Measurements from ENCODE around the gene C9orf152. TPM values are rescaled to one million over a fixed set of nuclear protein-coding genes. Genes with fewer than 3 reads are reported as not detected.
"Not testable (repeated sequence)": the region's sequence is repeated elsewhere in the genome, so short reads cannot be mapped to it uniquely, and the experiment has no call there.

C9orf152 gene
- total RNA-seq, result not detected
- polyA plus RNA-seq (ENCODE audit: insufficient read depth in 1 of 8, insufficient read length in 8 of 8, low replicate concordance in 1 of 8), result under 1 TPM in 6 of 8 donors, not detected in 2; 0.05 to 0.47 (median 0.16) TPM
- long read RNA-seq, donor 1, result 0 reads
- long read RNA-seq, donor 2, result 0 reads
- long read RNA-seq, donor 3, result 0 reads
- long read RNA-seq, donor 4, result 0 reads
- long read RNA-seq, donor 5, result 0 reads
- long read RNA-seq, donor 6, result 0 reads
- long read RNA-seq, donor 7, result 0 reads
- long read RNA-seq, donor 8, result 0 reads
- long read RNA-seq, donor 9, result 0 reads
- long read RNA-seq, donor 10, result 0 reads
- long read RNA-seq, donor 11, result 0 reads

- Histone ChIP-seq H3K9me3 (replicated peaks; ENCODE audit: control insufficient read depth, low read depth, low read length) (peaks cover 3% of the 10 kb centered on the region), H3K27me3 (ENCODE audit: control insufficient read depth, insufficient read depth, low read length) (no peaks in the 10 kb centered on the region), H3K4me1 (ENCODE audit: control insufficient read depth, insufficient read depth, low read length) (peaks cover 8% of the 10 kb centered on the region), H3K4me3 (ENCODE audit: low read length) (no peak within 1 kb of the TSS), H3K36me3 (ENCODE audit: control insufficient read depth, insufficient read depth, low read length) (no peaks in the 10 kb centered on the region), H3K27ac (ENCODE audit: low read length) (no peak within 1 kb of the TSS)
- no peak for DNase-seq
- 74% methylated on average over 7 of the region's 9 CpGs for WGBS (ENCODE audit: insufficient coverage)
Observed at GRCh38 chr9:110208031-110208430, at the start of gene C9orf152. Gene C9orf152 (minus strand): TSS chr9:110208159. CDS start chr9:110207579, 580 bp downstream.

- WGBS (ENCODE audit: insufficient coverage), result 13% methylated on average over 8 of the region's 14 CpGs
- Histone ChIP-seq H3K36me3 (ENCODE audit: control insufficient read depth, insufficient read depth, low read length) (no peaks in the 10 kb centered on the region), H3K27ac (ENCODE audit: low read length) (peak overlapping the region; percentile 90), H3K4me3 (ENCODE audit: low read length) (peak overlapping the region; percentile 91), H3K4me1 (ENCODE audit: control insufficient read depth, insufficient read depth, low read length) (peaks cover 17% of the 10 kb centered on the region), H3K9me3 (replicated peaks; ENCODE audit: control insufficient read depth, low read depth, low read length) (no peaks in the 10 kb centered on the region), H3K27me3 (ENCODE audit: control insufficient read depth, insufficient read depth, low read length) (no peaks in the 10 kb centered on the region)
- peak; percentile 24 for DNase-seq
Observed at GRCh38 chr9:110257097-110257841, 49.3 kb upstream of the C9orf152 start.

GRCh38 chr9:110256380-110257096 is 48.6 kb upstream of the C9orf152 start, which contains the start of gene TXN:
Gene TXN (minus strand): TSS chr9:110256507. CDS start chr9:110256435, 72 bp downstream.
- DNase-seq, result peak; percentile 94
- H3K27me3 ChIP-seq (ENCODE audit: control insufficient read depth, insufficient read depth, low read length), result no peaks in the 10 kb centered on the region
- H3K9me3 ChIP-seq (replicated peaks; ENCODE audit: control insufficient read depth, low read depth, low read length), result no peaks in the 10 kb centered on the region
- peak within 1 kb of the TSS; percentile 91 for H3K4me3 ChIP-seq (ENCODE audit: low read length)
- H3K4me1 ChIP-seq (ENCODE audit: control insufficient read depth, insufficient read depth, low read length), result peaks cover 17% of the 10 kb centered on the region
- under 1% methylated on average over 59 of the region's 65 CpGs for WGBS (ENCODE audit: insufficient coverage)
- H3K27ac ChIP-seq (ENCODE audit: low read length), result peak within 1 kb of the TSS; percentile 90
- H3K36me3 ChIP-seq (ENCODE audit: control insufficient read depth, insufficient read depth, low read length), result no peaks in the 10 kb centered on the region

GRCh38 chr9:110255463-110256379 is 47.8 kb upstream of the C9orf152 start:
- no peaks in the 10 kb centered on the region for H3K36me3 ChIP-seq (ENCODE audit: control insufficient read depth, insufficient read depth, low read length)
- peaks cover 17% of the 10 kb centered on the region for H3K4me1 ChIP-seq (ENCODE audit: control insufficient read depth, insufficient read depth, low read length)
- WGBS (ENCODE audit: insufficient coverage), result under 1% methylated on average over 78 of the region's 81 CpGs
- peak; percentile 58 for DNase-seq
- H3K4me3 ChIP-seq (ENCODE audit: low read length), result peak overlapping the region; percentile 91
- H3K27ac ChIP-seq (ENCODE audit: low read length), result peak overlapping the region; percentile 90
- no peaks in the 10 kb centered on the region for H3K9me3 ChIP-seq (replicated peaks; ENCODE audit: control insufficient read depth, low read depth, low read length)
- H3K27me3 ChIP-seq (ENCODE audit: control insufficient read depth, insufficient read depth, low read length), result no peaks in the 10 kb centered on the region

- peak overlapping the region; percentile 91 for H3K4me3 ChIP-seq (ENCODE audit: low read length)
- H3K36me3 ChIP-seq (ENCODE audit: control insufficient read depth, insufficient read depth, low read length), result peaks cover 4% of the 10 kb centered on the region
- no peaks in the 10 kb centered on the region for H3K27me3 ChIP-seq (ENCODE audit: control insufficient read depth, insufficient read depth, low read length)
- H3K9me3 ChIP-seq (replicated peaks; ENCODE audit: control insufficient read depth, low read depth, low read length), result no peaks in the 10 kb centered on the region
- no peak for DNase-seq
- WGBS (ENCODE audit: insufficient coverage), result 0% methylated on average over 6 of the region's 17 CpGs
- peaks cover 17% of the 10 kb centered on the region for H3K4me1 ChIP-seq (ENCODE audit: control insufficient read depth, insufficient read depth, low read length)
- peak overlapping the region; percentile 90 for H3K27ac ChIP-seq (ENCODE audit: low read length)
Observed at GRCh38 chr9:110255034-110255462, 47.1 kb upstream of the C9orf152 start.

- Histone ChIP-seq H3K9me3 (replicated peaks; ENCODE audit: control insufficient read depth, low read depth, low read length) (no peaks in the 10 kb centered on the region), H3K27ac (ENCODE audit: low read length) (peak overlapping the region; percentile 90), H3K36me3 (ENCODE audit: control insufficient read depth, insufficient read depth, low read length) (peaks cover 9% of the 10 kb centered on the region), H3K4me1 (ENCODE audit: control insufficient read depth, insufficient read depth, low read length) (peaks cover 17% of the 10 kb centered on the region), H3K27me3 (ENCODE audit: control insufficient read depth, insufficient read depth, low read length) (no peaks in the 10 kb centered on the region), H3K4me3 (ENCODE audit: low read length) (no peak overlapping the region)
- WGBS (ENCODE audit: insufficient coverage), result no CpG with 5 or more reads among the region's 2 CpGs
- DNase-seq, result no peak
Observed at GRCh38 chr9:110254500-110254899, 46.5 kb upstream of the C9orf152 start.

GRCh38 chr9:110252509-110253139 is 44.7 kb upstream of the C9orf152 start:
- Histone ChIP-seq H3K27ac (ENCODE audit: low read length) (no peak overlapping the region), H3K9me3 (replicated peaks; ENCODE audit: control insufficient read depth, low read depth, low read length) (no peaks in the 10 kb centered on the region), H3K4me1 (ENCODE audit: control insufficient read depth, insufficient read depth, low read length) (peaks cover 17% of the 10 kb centered on the region), H3K4me3 (ENCODE audit: low read length) (no peak overlapping the region), H3K27me3 (ENCODE audit: control insufficient read depth, insufficient read depth, low read length) (no peaks in the 10 kb centered on the region), H3K36me3 (ENCODE audit: control insufficient read depth, insufficient read depth, low read length) (peaks cover 19% of the 10 kb centered on the region)
- DNase-seq, result peak; percentile 35
- 73% methylated on average over 3 of the region's 10 CpGs for WGBS (ENCODE audit: insufficient coverage)

GRCh38 chr9:110251770-110252169 is 43.8 kb upstream of the C9orf152 start:
- not testable (repeated sequence) for H3K9me3 ChIP-seq (replicated peaks; ENCODE audit: control insufficient read depth, low read depth, low read length); H3K4me3 ChIP-seq (ENCODE audit: low read length); DNase-seq; H3K27me3 ChIP-seq (ENCODE audit: control insufficient read depth, insufficient read depth, low read length); H3K4me1 ChIP-seq (ENCODE audit: control insufficient read depth, insufficient read depth, low read length); H3K27ac ChIP-seq (ENCODE audit: low read length)
- WGBS (ENCODE audit: insufficient coverage), result 89% methylated on average over 1 of the region's 5 CpGs
- peaks cover 23% of the 10 kb centered on the region for H3K36me3 ChIP-seq (ENCODE audit: control insufficient read depth, insufficient read depth, low read length)

- H3K4me3 ChIP-seq (ENCODE audit: low read length), result no peak overlapping the region
- H3K27me3 ChIP-seq (ENCODE audit: control insufficient read depth, insufficient read depth, low read length), result no peaks in the 10 kb centered on the region
- WGBS (ENCODE audit: insufficient coverage), result 100% methylated on average over 1 of the region's 4 CpGs
- no peak overlapping the region for H3K27ac ChIP-seq (ENCODE audit: low read length)
- peaks cover 10% of the 10 kb centered on the region for H3K4me1 ChIP-seq (ENCODE audit: control insufficient read depth, insufficient read depth, low read length)
- H3K9me3 ChIP-seq (replicated peaks; ENCODE audit: control insufficient read depth, low read depth, low read length), result no peaks in the 10 kb centered on the region
- DNase-seq, result no peak
- peaks cover 27% of the 10 kb centered on the region for H3K36me3 ChIP-seq (ENCODE audit: control insufficient read depth, insufficient read depth, low read length)
Observed at GRCh38 chr9:110251212-110251611, 43.3 kb upstream of the C9orf152 start.
